Smooth muscle cell (in vitro differentiated cells): ENCODE data around the gene NHERF1. TPM values are rescaled to one million over a fixed set of nuclear protein-coding genes. Genes with fewer than 3 reads are reported as not detected.
A peak's percentile ranks its signal among the peaks of the same experiment; 100 is the strongest.

ENCODE experiments used
- DNase-seq: peaks from one replicate; lab custom pipeline; 2025; ENCODE audit not compliant: unreplicated experiment; lab: John Stamatoyannopoulos, UW
- H2AFZ ChIP-seq: fragments of 200-600 bp; sonication (generic); 2 replicates; pipeline ENCODE4 v1.6.0; 2016; ENCODE audit warnings: antibody characterized with exemption, low read depth, mild to moderate bottlenecking
- H3F3A ChIP-seq: fragments of 200-600 bp; sonication (generic); 2 replicates; pipeline ENCODE4 v1.6.0; 2017; ENCODE audit warnings: antibody characterized with exemption, low read depth
- H3K27ac ChIP-seq: fragments of 200-600 bp; sonication (generic); 2 replicates; pipeline ENCODE4 v1.5.1; 2016; ENCODE audit warnings: low read depth, mild to moderate bottlenecking
- H3K27me3 ChIP-seq: fragments of 200-600 bp; sonication (generic); 2 replicates; pipeline ENCODE4 v1.6.1; 2016; ENCODE audit warnings: low read depth, mild to moderate bottlenecking
- H3K36me3 ChIP-seq: fragments of 200-600 bp; sonication (generic); 2 replicates; pipeline ENCODE4 v1.5.1; 2016; ENCODE audit warnings: low read depth
- H3K4me1 ChIP-seq: fragments of 200-600 bp; sonication (generic); 2 replicates; pipeline ENCODE4 v1.5.1; 2016; ENCODE audit warnings: low read depth
- H3K4me2 ChIP-seq: fragments of 200-600 bp; sonication (generic); 2 replicates; pipeline ENCODE4 v1.6.0; 2016; ENCODE audit warnings: mild to moderate bottlenecking
- H3K4me3 ChIP-seq: fragments of 200-600 bp; sonication (generic); 2 replicates; pipeline ENCODE4 v1.5.1; 2016; ENCODE audit warnings: mild to moderate bottlenecking
- H3K79me2 ChIP-seq: fragments of 200-600 bp; sonication (generic); 2 replicates; pipeline ENCODE4 v1.6.0; 2016; ENCODE audit warnings: low read depth, mild to moderate bottlenecking
- H3K9ac ChIP-seq: fragments of 200-600 bp; sonication (generic); 2 replicates; pipeline ENCODE4 v1.6.0; 2016; ENCODE audit warnings: low read depth
- H3K9me3 ChIP-seq: fragments of 200-600 bp; sonication (generic); replicated peaks from 2 replicates; pipeline ENCODE4 v1.5.1; 2016; ENCODE audit warnings: low read depth
- H4K20me1 ChIP-seq: fragments of 200-600 bp; sonication (generic); 2 replicates; pipeline ENCODE4 v1.6.0; 2016; ENCODE audit warnings: low read depth
- CTCF ChIP-seq: fragments of 200-600 bp; sonication (generic); IDR thresholded peaks from 2 replicates; pipeline ENCODE4 v1.5.1; 2017; ENCODE audit warnings: borderline replicate concordance, mild to moderate bottlenecking, antibody characterized with exemption; ENCODE audit not compliant: insufficient read depth, poor library complexity, severe bottlenecking
- WGBS: methylation state at CpG from one replicate; pipeline ENCODE4 v1.1.7; 2016; ENCODE audit warnings: low lambda C conversion rate; 5-methylcytosine and 5-hydroxymethylcytosine counted together
- polyA plus RNA-seq: library from polyadenylated mRNA; unstranded; fragments of >200 nt; fragmentation: Nextera tagmentation; extraction: Ambion mirVana; gene quantifications from 2 replicates; pipeline ENCODE4 v1.2.1, GENCODE V29; 2016
- total RNA-seq: library from RNA; depleted of rRNA; stranded (reverse); fragments of >200 nt; gene quantifications from 2 replicates; pipeline ENCODE4 v1.2.3, GENCODE V29; 2014

The NHERF1 gene
- total and polyA plus RNA-seq, 2 experiments from 2014 or later, result 23.2 to 31.9 TPM

- no peaks in the 10 kb centered on the region for H3K36me3 ChIP-seq
- H3K79me2 ChIP-seq, result no peaks in the 10 kb centered on the region
- H2AFZ ChIP-seq, result no peak overlapping the region
- H3K9me3 ChIP-seq, result no peaks in the 10 kb centered on the region
- peak overlapping the region; percentile 68 for H3K4me2 ChIP-seq
- H3K9ac ChIP-seq, result no peak overlapping the region
- no peaks in the 10 kb centered on the region for H4K20me1 ChIP-seq
- H3F3A ChIP-seq, result no peaks in the 10 kb centered on the region
- H3K27ac ChIP-seq, result no peak overlapping the region
- H3K4me1 ChIP-seq, result no peaks in the 10 kb centered on the region
- no peak for DNase-seq
- 67% methylated on average over 16 of the region's 16 CpGs for WGBS
- H3K4me3 ChIP-seq, result peak overlapping the region; percentile 25
- no peak for TF ChIP-seq CTCF
- peaks cover 57% of the 10 kb centered on the region for H3K27me3 ChIP-seq
Measured at GRCh38 chr17:74738051-74738996, 10.1 kb upstream of the NHERF1 start.

GRCh38 chr17:74739227-74739831, 9.1 kb upstream of the NHERF1 start:
- 92% methylated on average over 12 of the region's 12 CpGs for WGBS
- H3K79me2 ChIP-seq, result no peaks in the 10 kb centered on the region
- no peaks in the 10 kb centered on the region for H4K20me1 ChIP-seq
- no peaks in the 10 kb centered on the region for H3K9me3 ChIP-seq
- H3K36me3 ChIP-seq, result no peaks in the 10 kb centered on the region
- H3K27ac ChIP-seq, result no peak overlapping the region
- H2AFZ ChIP-seq, result no peak overlapping the region
- H3F3A ChIP-seq, result no peaks in the 10 kb centered on the region
- H3K4me3 ChIP-seq, result no peak overlapping the region
- no peak for DNase-seq
- H3K4me2 ChIP-seq, result no peak overlapping the region
- no peaks in the 10 kb centered on the region for H3K4me1 ChIP-seq
- H3K9ac ChIP-seq, result no peak overlapping the region
- H3K27me3 ChIP-seq, result peaks cover 49% of the 10 kb centered on the region
- TF ChIP-seq CTCF, result no peak

GRCh38 chr17:74740173-74740572, 8.3 kb upstream of the NHERF1 start:
- Histone ChIP-seq H3K4me3 (no peak overlapping the region), H3K4me1 (peaks cover 4% of the 10 kb centered on the region), H3F3A (no peaks in the 10 kb centered on the region), H3K36me3 (no peaks in the 10 kb centered on the region), H3K4me2 (no peak overlapping the region), H3K79me2 (no peaks in the 10 kb centered on the region), H3K9me3 (no peaks in the 10 kb centered on the region), H2AFZ (no peak overlapping the region), H4K20me1 (no peaks in the 10 kb centered on the region), H3K9ac (no peak overlapping the region), H3K27ac (no peak overlapping the region), H3K27me3 (peaks cover 40% of the 10 kb centered on the region)
- no peak for DNase-seq
- WGBS, result over 99% methylated on average over 6 of the region's 6 CpGs
- TF ChIP-seq CTCF, result no peak
